HG02642 (cell line): ENCODE data around the gene BASP1.

Experiments
- ATAC-seq: cut with Tn5 transposase; IDR thresholded peaks from one replicate; pipeline ENCODE4 v1.9.1; 2021; ENCODE audit warnings: mild to moderate bottlenecking; ENCODE audit not compliant: unreplicated experiment, poor library complexity

Gene BASP1

DNA sequence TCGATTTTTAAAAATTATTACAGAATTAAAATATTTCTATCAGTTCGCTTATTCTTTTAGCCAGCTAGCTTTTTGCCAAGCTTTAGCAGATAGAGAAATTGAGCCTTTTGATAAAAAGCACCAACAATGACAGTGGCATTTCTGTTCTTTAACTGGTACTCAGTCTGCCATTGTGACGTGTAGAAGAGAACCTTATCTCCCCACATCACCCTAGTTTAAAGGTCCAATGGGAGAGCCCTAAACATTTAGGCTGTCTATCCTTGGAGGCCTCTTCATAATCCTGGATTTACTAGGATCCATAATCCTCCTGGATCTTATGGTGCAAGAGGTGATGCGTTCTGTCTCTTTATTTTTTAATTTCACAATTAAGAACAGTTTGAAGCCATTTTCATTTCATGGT, 3.0 kb downstream of the BASP1 start:
- ATAC-seq = no peak

- ATAC-seq = no peak
These were observed 4.6 kb downstream of the BASP1 start for GRCh38 chr5:17221843-17222636.

DNA sequence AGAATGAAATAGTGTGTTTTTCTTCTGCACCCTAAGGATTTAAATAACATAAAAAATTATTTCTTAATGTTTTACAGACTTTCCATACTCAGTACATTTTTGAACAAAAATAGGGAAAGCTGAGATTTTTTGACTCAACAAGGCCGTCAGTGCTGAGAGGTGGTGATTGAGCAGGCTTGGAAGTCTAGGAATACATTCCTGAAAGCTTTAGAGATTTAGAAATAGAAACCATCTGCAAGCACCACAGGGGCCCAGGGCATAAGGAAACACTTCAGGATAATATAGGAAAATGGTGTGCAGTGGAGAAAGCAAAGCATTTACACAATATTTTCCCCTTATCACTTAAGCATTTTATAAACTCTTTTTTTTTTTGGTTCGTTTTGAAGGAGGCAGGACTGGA, 5.2 kb downstream of the BASP1 start:
- no peak for ATAC-seq

- ATAC-seq = peak; percentile 39
These were observed 6.1 kb downstream of the BASP1 start for GRCh38 chr5:17223367-17224185.

DNA sequence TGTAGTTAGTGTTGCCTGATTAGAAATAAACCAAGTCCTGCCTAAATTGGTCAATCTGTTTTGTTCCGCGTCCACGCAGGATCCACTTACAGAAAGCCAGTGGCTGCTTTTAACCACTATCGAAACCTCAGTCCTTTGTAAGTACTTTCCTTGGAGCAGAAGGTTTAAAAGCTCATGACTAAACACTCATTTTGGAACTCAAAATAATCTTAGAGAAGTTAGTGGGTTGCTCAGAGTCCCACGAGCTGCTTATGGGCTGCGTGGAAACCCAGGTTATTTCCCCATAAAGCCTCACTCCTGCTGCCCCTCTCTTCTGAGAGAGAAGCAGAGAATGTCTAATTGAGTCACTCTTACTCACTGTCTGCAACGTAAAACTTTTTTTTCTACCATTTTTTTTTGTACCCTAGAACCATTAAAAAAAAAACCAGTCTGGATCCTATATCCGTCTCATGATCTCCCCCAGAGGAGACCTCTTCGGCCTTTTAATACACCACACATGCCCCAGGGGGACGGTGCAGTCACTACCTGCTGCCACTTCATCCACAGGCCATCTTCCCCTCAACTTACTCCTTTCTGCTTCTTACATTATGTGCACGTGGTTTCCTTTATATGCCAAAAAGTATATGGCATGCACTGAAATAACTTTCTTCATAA, 7.6 kb downstream of the BASP1 start:
- peak; percentile 72 for ATAC-seq

GRCh38 chr5:17225520-17225919, 8.1 kb downstream of the BASP1 start:
- no peak for ATAC-seq

- no peak for ATAC-seq
These were observed 10.4 kb downstream of the BASP1 start for GRCh38 chr5:17227868-17228267.

- peak; percentile 50 for ATAC-seq
These were observed 11.4 kb downstream of the BASP1 start for GRCh38 chr5:17228821-17229291.

GRCh38 chr5:17229313-17229712, 11.9 kb downstream of the BASP1 start:
- peak; percentile 46 for ATAC-seq

GRCh38 chr5:17230191-17230590, 12.8 kb downstream of the BASP1 start:
- ATAC-seq = no peak

DNA sequence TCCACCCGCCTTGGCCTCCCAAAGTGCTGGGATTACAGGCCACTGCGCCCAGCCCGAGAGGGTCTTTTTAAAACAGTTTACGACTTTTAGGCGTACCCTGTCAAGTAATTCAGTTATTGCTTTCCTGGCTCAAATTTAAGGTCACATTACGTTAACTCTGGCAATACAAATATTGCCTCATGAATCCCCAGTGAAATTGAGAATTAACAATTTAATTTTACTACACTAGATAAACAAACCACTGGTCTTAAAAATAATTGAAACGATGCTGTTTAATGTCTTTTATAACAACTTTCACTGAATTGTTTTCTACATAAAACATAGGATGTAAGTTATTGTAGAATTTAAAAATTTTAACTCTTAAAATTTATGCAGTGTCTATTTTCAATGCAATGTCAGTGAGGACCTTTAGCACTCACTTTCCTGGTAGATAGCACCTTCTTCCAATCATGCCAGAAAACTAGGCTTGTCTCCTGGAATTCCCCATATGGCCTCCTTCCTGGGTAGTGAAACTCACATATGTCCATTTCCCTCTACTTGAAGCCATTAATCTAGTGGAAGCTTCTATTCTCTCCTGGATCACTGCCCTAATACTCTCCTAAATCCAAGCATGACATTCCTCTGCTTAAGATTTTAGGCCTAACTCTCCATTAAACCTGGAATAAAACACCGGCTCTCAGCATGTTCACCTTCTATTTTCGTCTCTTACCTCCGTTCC, 13.5 kb downstream of the BASP1 start:
- no peak for ATAC-seq

- ATAC-seq = no peak
These were observed 15.0 kb downstream of the BASP1 start for GRCh38 chr5:17232405-17232804.

DNA sequence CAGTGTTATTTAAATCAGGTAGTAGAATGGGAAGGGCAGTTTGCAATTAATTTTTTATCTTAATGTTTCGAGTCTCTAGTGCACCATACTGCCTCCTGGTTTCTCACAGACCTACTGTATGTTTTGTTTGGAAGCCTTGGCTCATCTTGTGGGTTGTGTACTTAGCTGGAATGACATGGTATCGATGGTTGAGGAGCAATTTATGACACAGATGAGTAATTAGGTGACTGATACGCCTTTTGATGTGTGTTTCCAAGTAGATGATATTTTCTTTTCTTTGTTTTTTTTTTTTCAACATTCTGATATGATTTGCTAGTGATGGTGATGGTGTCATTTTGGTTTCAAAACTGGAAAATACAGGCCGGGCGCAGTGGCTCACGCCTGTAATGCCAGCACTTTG, 16.1 kb downstream of the BASP1 start:
- no peak for ATAC-seq

DNA sequence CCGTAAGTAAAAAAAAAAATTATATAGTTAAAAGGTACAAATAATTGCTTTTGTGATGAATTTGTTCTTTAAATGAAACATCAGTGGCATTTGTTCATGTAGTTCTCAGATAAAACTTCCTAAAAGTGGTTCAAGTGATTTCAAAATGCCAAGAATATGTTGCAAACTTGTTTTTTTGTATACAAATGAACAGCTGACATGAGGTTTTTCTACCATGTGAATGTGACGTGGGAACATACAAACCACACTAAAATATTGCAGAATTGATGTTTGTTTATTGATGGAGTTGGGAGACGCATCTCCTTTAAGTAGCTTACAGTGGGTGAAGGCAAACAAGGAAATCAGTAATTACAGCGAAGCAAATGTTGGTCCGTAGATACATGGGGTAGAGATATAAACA, 16.9 kb downstream of the BASP1 start:
- ATAC-seq = no peak

DNA sequence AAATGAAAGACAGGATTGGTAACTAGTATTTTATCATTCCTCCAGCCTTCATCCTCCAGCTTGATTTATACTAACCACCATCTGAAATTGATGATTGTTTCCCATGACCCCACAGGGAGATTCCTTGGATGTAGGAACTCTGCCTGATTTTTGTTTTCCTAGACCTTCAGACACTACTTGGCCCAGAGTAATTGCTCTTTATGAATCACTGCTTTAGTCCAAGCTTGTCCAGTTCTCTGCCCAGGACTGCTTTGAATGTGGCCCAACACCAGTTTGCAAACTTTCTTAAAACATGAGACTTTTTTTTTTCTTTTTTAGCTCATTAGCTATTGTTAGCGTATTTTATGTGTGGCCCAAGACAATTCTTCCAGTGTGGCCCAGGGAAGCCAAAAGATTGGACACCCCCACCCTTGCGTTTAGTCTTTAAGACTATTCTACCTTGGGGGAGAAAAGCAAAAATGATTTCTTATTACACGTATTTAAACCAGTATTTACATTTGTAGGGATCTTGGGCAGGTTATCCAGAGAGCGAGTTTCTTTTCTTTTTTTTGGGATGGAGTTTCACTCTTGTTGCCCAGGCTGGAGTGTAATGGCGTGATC, 18.4 kb downstream of the BASP1 start:
- no peak for ATAC-seq

DNA sequence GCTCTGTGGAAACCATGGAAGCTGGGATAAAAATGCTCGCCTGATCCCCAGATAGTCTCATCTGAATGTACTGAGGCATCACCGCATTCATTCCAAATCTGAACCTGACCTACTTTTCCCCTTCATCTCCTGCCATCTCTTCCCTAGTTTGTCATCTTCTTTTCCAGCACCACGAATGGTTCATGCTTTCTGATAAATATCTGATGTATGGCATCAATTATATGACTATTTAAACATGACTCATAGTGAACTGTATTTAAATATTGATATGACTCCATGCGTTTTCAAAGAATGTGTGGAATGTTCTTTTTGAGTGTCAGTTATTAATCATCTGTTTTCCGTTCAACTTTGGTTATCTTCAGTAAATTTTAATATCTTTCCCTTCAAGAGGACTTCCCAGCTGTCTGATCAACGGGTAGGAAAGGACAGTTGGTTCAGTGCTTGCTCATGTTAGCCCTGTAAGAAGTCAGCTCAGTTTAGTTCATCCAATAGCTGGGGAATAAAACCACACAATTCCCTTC, 21.1 kb downstream of the BASP1 start:
- no peak for ATAC-seq

- no peak for ATAC-seq
These were observed 22.5 kb downstream of the BASP1 start for GRCh38 chr5:17239953-17240352.

GRCh38 chr5:17240487-17240886, 23.1 kb downstream of the BASP1 start:
- ATAC-seq = no peak

DNA sequence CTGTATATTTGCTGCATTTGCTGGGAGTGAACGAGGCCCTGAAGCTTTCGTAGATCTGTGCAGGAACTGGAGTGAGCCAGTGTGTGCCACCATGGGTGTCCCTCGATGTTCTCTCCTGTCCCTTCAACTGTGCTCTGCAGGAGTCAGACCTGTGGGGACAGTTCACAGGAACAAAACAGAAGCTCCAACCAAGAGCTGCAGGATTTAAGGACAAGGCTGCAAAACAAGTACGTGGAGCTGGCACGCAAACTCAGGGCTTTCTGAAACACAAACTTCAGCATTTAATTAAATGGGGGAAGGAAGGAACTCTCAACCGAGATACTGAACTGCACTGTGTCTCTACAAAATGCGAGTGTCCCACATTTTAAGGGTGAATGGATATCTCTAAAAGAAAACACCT, 24.2 kb downstream of the BASP1 start:
- no peak for ATAC-seq
